HG02885 (cell line): Measurements from ENCODE around the gene LRIG1.
"Not testable (repeated sequence)": the region's sequence is repeated elsewhere in the genome, so short reads cannot be mapped to it uniquely, and the experiment has no call there.

Experiments used
- ATAC-seq: cut with Tn5 transposase; IDR thresholded peaks from one replicate; pipeline ENCODE4 v1.9.1; 2021; ENCODE audit warnings: mild to moderate bottlenecking; ENCODE audit not compliant: unreplicated experiment, poor library complexity

Gene LRIG1

DNA sequence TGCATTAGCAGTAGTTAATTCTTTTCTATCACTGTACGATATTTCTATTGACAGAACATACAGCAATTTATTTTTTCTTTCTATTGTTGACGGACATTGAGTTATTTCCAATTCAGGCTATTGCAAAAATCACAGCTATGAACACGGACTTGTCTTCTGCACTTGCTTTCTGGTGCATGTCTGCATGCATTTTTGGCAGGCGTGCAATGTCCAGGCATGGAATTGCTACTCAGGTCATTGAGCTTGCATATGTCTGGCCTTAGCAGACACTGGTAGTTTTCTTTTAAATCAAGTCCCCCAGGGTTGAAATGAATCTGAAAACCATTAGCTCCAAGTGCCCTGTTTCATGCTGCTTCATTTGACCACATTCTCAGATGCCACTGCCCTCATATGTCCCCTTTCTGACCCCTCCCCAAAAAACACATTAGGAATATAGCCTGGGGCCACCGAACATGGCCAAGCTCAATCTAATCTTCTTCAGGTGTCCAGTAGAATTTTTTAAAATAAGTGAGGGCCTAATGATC is 72.8 kb downstream of the LRIG1 start:
- no peak for ATAC-seq

DNA sequence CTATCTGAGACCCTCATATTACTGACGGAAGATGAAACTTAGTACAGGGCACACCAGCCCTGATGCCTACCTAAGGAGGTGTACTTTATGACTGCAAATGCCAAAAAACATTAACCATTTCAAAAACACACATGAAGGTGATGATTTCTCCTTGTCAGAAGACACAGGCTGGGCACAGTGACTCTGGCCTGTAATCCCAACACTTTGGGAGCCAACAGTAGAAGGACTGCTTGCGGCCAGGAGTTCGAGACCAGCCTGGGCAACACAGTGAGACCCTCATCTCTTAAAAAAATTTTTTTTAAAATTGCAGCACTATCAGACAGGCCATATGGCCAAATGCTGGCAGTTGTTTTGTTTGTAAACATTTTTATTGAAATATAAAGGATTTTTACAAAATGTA is 73.5 kb downstream of the LRIG1 start:
- no peak for ATAC-seq

DNA sequence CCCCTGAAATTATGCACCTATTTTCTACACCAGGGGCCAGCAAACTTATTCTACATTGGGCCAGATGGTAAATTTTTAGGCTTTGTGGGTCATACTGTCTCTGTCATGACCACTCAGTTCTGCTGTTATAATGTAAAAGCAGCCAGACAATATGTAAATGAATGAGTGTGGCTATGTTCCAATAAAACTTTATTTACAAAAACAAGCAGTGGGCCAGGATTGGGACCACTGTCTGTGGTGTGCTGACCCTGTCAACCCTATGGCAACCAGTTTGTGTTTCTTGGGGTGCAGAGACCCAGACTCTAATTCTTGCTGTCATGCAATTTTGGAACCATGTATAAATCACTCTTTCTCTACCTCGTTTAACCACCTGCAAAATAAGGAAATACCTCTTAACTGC is 74.7 kb downstream of the LRIG1 start:
- no peak for ATAC-seq

DNA sequence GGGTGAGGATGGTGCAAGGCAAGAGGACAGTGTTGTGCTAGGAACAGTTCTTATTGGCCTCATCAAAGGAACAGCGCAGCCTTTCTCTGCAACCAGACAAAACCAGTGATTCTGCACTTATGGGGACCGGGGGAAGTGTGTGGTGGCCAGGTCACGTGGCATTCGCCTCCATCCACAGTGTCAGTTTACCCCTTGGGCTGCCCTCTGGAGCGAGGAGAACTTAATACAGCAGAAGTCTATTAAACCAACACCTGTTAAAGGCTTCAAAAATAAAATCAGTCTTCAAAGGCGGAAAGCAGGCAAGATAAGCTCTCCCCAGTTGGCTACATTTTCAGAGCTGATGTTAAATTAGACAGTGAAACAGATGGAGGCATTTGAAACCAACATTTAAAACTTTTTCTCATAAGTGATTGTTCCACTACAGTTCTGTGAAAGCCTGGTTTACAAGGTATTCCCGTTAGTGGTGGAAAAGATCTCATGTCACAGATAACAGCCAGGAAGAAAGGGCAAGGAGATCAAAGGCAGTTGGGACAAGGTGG is 75.2 kb downstream of the LRIG1 start:
- no peak for ATAC-seq

DNA sequence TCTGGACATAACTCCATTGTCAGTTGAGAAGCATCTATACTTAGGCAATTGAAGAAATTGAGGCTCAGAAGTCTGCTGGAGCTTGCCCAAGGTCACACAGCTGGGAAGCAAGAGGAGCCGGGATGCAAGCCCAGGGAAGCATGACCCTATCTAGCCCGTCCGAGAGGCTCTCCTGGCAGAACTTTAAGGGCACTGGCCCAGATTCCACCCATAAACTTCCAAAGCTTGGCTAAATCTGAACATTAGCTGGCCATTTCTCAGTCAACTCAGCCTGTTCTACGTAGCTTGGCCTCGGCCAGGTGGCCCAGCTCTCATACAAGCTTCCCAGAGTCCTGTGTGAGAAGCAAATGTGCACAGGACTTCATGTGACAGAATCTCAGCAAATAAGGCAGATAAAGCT is 75.8 kb downstream of the LRIG1 start:
- ATAC-seq = no peak

DNA sequence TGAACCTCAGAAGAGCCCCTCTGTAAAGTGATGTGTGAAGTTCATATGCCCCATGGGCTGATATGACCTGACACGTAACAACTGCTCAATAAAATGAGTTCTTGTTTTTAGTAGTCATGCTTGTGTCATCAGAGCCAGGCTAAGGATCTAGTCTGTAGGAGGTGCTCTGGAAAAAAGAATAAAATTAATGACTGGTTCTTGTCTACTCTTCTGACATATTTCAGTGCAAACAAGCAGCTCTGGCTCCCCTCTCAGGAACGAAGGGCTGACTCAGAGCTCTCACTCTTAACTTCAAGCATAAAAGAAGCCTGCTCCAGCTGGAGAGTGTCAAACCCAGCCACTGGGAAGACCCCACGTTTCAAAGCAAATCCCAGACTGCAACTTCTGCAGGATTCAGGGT is 77.0 kb downstream of the LRIG1 start:
- ATAC-seq = no peak

DNA sequence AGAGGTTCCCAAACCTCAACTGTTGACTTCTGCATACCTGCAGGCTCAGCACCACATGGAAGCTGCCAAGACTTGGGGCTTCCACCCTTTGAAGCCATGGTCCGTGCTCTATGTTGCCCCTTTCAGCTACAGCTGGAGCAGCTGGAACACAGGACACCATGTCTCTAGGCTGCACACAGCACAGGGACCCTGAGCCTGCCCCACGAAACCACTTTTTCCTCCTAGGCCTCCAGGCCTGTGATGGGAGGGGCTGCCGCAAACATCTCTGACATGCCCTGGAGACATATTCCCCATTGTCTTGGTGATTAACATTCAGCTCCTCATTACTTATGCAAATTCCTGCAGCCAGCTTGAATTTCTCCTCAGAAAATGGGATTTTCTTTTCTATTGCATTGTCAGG is 78.9 kb downstream of the LRIG1 start:
- ATAC-seq = not testable (repeated sequence)

DNA sequence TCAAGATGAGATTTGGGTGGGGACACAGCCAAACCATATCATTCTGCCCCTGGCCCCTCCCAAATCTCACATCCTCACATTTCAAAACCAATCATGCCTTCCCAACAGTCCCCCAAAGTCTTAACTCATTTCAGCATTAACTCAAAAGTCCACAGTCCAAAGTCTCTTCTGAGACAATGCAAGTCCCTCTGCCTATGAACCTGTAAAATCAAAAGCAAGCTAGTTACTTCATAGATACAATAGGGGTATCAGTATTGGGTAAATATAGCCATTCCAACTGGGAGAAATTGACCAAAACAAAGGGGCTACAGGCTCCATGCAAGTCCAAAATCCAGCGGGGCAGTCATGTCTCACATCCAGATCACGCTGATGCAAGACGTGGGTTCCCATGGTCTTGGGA is 79.7 kb downstream of the LRIG1 start:
- not testable (repeated sequence) for ATAC-seq

DNA sequence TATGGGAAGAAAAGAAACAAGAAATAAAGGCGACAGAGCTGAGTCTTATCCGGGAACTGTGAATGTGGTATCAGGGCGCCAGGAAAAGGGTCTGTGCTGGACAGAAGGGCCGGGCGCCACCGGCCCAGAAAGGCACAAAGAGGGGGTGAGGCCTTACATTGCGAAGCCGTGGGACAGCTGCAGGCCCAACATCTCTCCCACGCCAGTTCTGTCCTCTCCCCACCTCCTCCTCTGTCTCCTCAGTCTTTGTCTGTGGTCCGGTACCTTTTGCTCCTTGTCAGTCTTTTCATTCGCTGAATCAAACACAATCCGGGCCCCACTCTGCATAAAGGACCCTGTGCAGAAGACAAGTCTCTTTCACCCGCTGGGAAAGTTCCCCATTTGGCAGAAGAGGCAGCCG is 81.8 kb downstream of the LRIG1 start:
- no peak for ATAC-seq

DNA sequence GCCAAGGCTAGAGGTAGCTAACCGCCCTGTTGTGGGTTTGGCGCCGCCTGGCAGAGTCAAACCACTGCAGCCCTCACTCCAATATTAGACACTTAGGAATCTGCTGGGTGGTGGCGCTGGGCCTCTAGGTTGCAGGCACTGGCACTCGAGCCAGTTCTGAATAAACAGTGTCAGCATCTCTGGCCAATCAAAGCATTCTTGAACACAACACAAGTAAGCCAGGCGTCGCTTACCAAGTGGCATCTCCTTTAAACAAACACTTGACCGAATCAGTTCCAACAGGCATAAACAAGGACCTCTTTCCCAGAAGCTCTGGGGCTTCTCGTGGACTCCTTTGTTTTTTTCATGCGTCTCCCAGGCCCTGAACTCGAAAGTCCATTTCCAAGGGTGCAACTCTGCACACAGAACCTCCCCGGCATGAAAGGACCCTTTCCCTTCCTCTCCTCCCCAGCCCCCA is 82.3 kb downstream of the LRIG1 start:
- ATAC-seq = no peak

DNA sequence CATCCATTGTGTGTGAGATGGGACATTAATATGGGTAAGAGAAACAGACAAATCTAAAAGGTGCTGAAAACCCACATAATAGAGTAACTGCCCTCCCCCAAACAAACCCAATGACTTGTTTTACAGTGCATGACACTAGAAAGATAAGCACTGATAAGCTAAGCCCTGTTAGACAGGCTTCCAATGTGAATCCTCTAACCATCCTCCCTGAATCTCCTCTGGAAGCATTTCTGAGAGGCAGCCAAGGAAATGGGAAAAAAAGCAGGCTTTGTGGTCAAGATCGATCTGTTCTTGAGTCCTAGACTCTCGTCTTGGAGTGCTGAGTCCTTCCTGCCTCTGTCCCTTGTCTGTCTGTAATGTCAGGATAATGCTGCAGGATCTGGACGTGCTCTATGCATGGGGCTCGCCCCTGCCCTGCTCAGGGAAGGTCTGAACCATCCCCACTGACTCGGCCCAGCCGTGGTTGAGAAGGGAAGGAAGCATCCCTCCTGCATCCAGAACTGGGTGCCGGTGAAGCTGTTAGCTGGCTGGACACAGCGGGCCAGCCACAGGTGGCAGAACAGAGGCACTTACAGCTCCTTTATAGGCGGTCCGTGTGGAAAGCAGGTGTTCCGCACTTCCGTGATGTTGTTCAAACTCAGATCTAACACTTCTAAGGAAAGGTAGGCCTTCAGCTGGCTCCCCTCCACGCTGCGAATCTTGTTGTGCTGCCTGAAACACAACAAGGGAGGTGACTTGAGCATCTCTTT is 84.1 kb downstream of the LRIG1 start:
- no peak for ATAC-seq

DNA sequence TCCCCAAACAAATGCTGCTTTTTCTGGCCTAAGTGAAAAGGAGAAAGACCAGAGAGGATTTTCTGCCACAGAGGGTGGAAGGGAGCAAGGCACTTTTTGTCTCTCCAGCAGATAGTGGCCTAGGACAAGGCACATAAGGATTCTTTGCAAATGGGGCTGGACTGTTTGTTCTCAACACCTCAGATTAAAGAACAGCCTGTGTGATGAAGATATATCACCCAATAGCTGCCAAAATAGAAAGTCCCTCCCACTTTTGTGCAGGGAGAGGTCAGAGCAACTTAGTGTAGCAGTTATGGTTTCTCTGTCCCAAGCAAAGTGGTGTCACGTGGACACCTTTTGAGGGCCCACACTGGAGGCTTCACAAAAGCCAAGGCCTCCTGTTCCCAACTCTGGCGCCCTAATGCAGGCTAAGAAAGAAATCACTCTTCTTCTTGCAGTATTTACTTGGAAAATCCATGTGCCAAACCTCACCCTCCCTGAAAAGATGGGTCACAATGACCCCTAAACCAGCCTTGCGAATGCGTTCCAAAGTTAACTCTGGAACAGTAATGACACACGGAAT is 84.9 kb downstream of the LRIG1 start:
- no peak for ATAC-seq

DNA sequence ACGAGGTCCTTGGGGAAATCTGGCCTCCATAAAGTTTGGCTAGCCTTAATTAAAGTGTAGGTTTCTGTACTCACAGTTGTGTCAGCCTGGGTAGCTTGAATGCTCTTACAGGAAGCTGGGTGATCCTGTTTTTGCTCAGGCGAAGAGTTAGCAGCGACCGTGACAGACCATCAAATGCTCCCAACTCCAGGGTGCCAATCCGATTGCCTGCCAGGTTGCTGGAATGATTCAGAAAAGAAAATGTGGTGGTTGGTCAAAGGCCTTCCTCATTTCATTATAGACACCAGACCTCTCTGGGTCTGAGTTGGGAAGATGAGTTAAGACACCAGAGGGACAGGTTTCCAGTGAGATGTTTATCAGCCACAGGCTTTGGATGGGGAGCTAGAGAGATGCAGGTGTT is 86.0 kb downstream of the LRIG1 start:
- ATAC-seq = no peak

DNA sequence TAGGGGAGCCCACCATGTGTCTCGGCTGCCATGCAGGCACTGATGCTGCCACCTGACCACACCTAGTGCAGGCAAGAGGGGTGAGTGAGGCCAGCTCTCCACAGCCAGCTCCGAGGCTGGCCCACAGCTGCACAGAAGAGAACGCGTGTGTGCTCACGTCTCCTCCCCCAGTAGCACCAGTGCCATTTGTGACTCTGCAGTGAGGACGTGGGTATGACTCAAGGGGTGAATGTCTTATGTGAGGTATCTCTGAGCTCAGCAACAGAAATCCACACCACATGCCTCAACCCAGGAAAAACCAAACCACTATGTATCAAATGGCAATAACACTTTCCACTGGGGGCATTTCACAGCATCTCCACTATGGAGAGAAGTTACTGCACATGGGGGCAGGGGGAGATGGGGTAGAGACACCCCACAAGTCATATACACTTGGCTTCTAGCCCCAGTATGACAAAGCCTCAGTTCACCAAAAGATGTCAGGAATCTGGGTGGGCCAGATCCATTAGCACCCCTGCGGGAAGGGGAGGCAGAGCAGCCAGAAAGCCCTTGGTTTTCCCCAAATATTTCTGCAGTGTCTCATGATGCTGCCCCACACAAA is 87.6 kb downstream of the LRIG1 start:
- no peak for ATAC-seq

DNA sequence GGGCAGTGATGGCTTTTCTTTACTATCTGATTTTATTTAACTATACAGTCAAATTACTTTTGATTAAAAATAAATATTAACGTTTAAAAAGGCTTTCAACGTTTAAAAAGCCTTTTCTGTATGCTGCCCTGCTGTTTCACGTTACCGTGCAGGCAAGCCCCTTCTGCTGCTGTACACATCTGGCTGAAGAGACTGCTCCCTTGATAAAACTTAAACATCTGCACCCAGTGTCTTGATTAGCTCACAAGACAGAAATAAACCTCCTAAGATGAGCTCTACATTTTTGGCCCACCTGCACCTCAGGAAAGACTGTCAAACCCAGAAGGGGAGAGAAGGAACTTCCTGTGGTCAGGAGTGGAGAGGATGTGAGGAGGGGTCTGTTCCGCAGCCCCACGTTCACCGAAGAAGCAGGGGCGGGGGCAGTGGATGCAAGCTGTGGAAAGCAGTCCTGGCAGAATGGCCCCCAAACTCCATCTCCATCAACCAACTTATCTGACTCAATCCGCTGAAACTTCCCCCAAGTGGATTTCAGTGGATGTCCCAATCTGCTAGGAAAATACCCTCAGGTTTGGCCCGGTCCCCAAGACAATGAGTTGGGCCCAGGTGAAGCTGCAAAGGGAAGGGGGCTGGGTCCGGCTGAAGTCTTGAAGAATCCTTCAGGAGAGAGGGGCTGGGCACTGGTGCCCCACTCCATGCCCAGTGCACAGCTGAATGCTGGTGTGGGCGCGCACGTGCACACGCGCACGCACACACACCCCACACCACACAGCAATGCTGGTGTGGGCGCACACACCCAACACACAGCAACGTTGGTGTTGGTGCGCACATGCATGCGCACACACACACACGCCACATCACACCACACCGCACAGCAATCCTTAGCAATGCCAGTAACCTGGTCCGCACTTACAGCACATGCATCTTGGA is 88.6 kb downstream of the LRIG1 start:
- ATAC-seq = no peak

DNA sequence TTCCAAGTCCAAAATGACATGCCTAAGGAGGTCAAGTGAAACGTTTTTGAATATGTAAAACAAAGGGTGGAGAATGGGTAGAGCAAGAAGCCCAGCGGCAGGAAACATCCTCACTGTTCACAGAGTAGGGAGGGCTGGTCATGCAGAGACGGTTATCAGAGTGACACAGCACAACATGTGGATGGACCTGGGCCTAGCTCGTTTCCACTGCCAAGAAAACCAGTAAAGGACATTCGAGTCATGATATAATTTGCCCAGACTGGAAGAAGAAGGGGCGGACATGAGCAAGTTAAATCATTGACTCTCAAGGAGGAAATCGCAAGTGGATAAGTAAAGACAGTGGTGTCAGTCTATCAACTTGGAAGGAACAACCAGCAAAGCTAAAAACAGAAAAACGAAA is 89.3 kb downstream of the LRIG1 start:
- peak; percentile 44 for ATAC-seq

DNA sequence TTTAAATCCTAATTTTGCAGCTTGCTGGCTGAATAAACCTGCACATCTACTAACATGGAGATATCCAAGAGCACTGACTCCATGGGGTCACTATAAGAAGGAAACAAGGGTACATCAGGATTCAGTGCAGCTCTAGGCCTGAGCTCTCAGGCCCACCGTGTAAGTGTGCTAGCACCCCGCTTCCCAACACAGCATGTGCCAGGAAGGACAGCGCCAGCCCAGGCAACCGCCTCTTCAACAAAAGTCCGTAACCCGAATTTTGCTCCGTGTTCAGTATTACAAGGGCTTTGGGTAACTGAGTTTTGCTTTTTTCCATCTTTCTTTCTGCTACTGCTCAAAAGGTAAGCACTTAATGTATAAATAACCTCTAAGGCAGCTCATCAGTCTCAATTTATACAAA is 89.8 kb downstream of the LRIG1 start:
- no peak for ATAC-seq

DNA sequence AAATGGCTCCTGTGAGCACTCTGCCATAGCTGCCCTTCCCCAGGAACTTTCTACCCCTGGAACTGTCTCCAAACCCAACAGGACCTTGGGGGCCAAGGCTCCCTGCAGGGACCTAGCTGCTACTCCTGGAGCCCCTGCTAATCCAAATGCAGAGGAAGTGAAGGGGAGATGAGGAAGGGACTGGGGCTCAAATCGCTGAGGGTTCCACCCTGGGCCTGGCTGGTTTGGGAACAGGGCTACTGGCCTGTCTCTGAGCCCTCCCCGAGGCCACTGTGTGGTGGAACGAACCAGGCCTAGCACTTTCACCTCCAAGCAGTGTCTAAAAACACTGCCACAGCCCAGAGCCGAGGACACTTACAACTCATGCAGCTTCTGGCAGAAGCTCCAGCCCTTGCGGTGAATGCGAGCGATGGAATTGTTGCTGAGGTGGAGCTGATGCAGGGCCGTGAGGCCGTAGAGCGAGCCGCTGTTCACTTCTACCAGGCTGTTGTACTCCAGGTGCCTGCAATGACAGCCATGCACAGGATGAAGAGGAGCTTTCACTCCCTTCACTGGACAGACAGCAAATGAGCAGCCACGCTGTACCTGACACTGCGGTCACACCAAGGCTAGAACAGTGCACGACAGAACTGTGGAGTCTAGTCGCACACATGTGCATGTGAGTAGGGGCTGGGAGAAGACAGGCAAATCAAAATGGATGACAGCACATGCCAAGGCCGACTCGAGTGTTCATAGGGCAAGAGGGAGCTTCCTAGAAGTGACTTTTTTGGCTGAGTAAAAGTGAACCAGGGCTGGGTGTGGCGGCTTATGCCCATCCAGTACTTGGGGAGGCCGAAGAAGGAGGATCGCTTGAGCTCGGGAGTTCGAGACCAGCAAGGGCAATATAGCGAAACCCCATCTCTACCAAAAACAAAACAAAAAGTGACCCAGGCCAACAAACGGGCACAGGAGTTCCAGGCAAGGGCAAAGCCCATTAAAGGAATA is 90.8 kb downstream of the LRIG1 start:
- ATAC-seq = no peak

DNA sequence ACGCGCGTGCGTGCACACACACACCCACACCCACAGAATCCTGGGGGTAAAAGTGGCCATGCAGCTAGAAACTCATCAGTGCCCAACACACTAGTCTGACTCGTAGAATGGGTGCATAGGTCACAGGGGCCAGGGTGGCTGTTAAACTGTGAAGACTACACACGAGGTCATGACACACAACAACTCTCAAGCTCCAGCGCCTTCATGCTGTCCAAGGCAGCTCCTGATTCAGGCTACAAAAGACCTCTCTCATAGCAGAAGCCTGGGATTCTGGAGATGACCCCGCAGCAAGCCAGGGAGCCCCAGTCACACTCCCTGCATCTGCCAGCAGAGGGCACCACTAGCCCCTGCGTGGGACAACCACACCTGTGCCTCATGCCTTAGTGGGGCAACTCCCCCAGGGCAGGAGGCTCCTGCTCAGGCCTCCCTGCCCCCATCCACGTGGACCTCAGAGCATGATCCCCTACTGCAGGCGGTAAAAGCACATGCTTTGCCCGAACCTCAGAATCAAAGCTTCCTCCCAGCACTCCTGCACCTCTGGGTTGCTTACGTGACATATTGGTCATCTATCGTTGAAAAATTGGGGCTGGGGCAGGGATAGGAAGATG is 93.1 kb downstream of the LRIG1 start:
- ATAC-seq = peak; percentile 83
